GM10266 (cell line): ENCODE measurements around the gene CDKN3.

Experiments used
- DNase-seq: peaks from one replicate; pipeline ENCODE4 v3.0.0; 2012; ENCODE audit errors: extremely low spot score
- CTCF ChIP-seq: IDR thresholded peaks from 2 replicates; pipeline ENCODE4 v1.5.1; 2012; ENCODE audit warnings: mild to moderate bottlenecking, low read depth; ENCODE audit not compliant: control insufficient read depth, insufficient read depth; ENCODE audit errors: missing control alignments

Gene CDKN3

GRCh38 chr14:54396493-54397335 lies at the start of gene CDKN3:
CDKN3 (plus strand) TSS chr14:54397007; CDS start chr14:54397069, 62 bp downstream.
- TF ChIP-seq CTCF, result peak; percentile 55
- peak; percentile 98 for DNase-seq

- DNase-seq, result no peak
- TF ChIP-seq CTCF, result no peak
Observed at GRCh38 chr14:54347044-54347443, 49.8 kb upstream of the CDKN3 start.

GRCh38 chr14:54348001-54348611 lies 48.7 kb upstream of the CDKN3 start:
- peak; percentile 48 for DNase-seq
- TF ChIP-seq CTCF, result peak; percentile 58

- TF ChIP-seq CTCF, result no peak
- no peak for DNase-seq
Observed at GRCh38 chr14:54348923-54349620, 47.7 kb upstream of the CDKN3 start.

GRCh38 chr14:54349713-54350112 lies 47.1 kb upstream of the CDKN3 start:
- DNase-seq, result no peak
- TF ChIP-seq CTCF, result no peak

GRCh38 chr14:54350203-54350602 lies 46.6 kb upstream of the CDKN3 start:
- DNase-seq, result no peak
- TF ChIP-seq CTCF, result no peak
